HEK293 (cell line): ENCODE data around the gene KRT78.
"Not testable (repeated sequence)": the region's sequence is repeated elsewhere in the genome, so short reads cannot be mapped to it uniquely, and the experiment has no call there.

Source experiments
- CTCF ChIA-PET: fragments of 350-600 bp; formaldehyde crosslinking; extraction: SDS; loops from one replicate; lab custom pipeline; 2021; ENCODE audit warnings: antibody characterized with exemption; lab: Yijun Ruan, JAX
- POLR2A ChIA-PET: fragments of 300-600 bp; formaldehyde crosslinking; extraction: SDS; loops from one replicate; lab custom pipeline; 2020; ENCODE audit warnings: antibody characterized with exemption, inconsistent platforms; lab: Yijun Ruan, JAX
- H3K27ac ChIP-seq: fragments of 200-500 bp; sonication (Bioruptor generic); 2 replicates; pipeline ENCODE4 v1.5.1; 2014; ENCODE audit warnings: low read depth, low read length, control low read depth, inconsistent platforms; ENCODE audit errors: extremely low read depth
- H3K36me3 ChIP-seq, 2 experiments: fragments of 200-500 bp in 1 of 2; sonication (Bioruptor generic) in 1 of 2; 1 replicate in 1 of 2; 2 replicates in 1 of 2; pipeline ENCODE4 v1.5.1; 2014 to 2017; ENCODE audit warnings: inconsistent platforms in 2 of 2, low read length in 2 of 2; ENCODE audit not compliant: control insufficient read depth in 2 of 2, insufficient read depth in 1 of 2
- H3K4me1 ChIP-seq: fragments of 200-500 bp; sonication (Bioruptor generic); 2 replicates; pipeline ENCODE4 v1.5.1; 2014; ENCODE audit warnings: mild to moderate bottlenecking, low read length, inconsistent platforms; ENCODE audit not compliant: control insufficient read depth, insufficient read depth
- H3K4me3 ChIP-seq: 2 replicates; pipeline ENCODE4 v1.5.1; 2011; ENCODE audit warnings: low read depth, mild to moderate bottlenecking, control low read depth, low read length, moderate library complexity
- H3K9me3 ChIP-seq: fragments of 200-500 bp; sonication (Bioruptor generic); 2 replicates; pipeline ENCODE4 v1.5.1; 2014; ENCODE audit warnings: low read depth, low read length, inconsistent platforms; ENCODE audit not compliant: control insufficient read depth, insufficient read depth
- GLIS2 ChIP-seq: fragments of 450-650 bp; formaldehyde crosslinking; IDR thresholded peaks from 2 replicates; pipeline ENCODE4 v1.5.1; 2016; ENCODE audit warnings: missing biosample characterization, missing genetic modification characterization
- PRDM6 ChIP-seq: fragments of 450-650 bp; formaldehyde crosslinking; IDR thresholded peaks from 2 replicates; pipeline ENCODE4 v1.5.1; 2017; ENCODE audit warnings: missing biosample characterization, missing genetic modification characterization
- ZNF133 ChIP-seq: fragments of 450-650 bp; formaldehyde crosslinking; IDR thresholded peaks from 2 replicates; pipeline ENCODE4 v1.5.1; 2016; ENCODE audit warnings: missing biosample characterization, missing genetic modification characterization
- ZNF146 ChIP-seq: fragments of 450-650 bp; formaldehyde crosslinking; IDR thresholded peaks from 2 replicates; pipeline ENCODE4 v1.5.1; 2016; ENCODE audit warnings: missing biosample characterization, missing genetic modification characterization
- ZNF26 ChIP-seq: fragments of 450-650 bp; formaldehyde crosslinking; IDR thresholded peaks from 2 replicates; pipeline ENCODE4 v1.5.1; 2016; ENCODE audit warnings: missing biosample characterization, missing genetic modification characterization
- ZNF274 ChIP-seq, 2 experiments: fragments of 200-500 bp in 1 of 2; fragments of 450-650 bp in 1 of 2; sonication (Bioruptor generic) in 1 of 2; formaldehyde crosslinking in 1 of 2; IDR thresholded peaks; 2 replicates each; pipeline versions ENCODE4 v1.5.1 to v1.6.1; 2014 to 2016; ENCODE audit warnings: borderline replicate concordance in 1 of 2, inconsistent platforms in 1 of 2, low read length in 1 of 2, missing biosample characterization in 1 of 2, missing genetic modification characterization in 1 of 2
- ZNF280D ChIP-seq: fragments of 450-650 bp; formaldehyde crosslinking; IDR thresholded peaks from 2 replicates; pipeline ENCODE4 v1.5.1; 2016; ENCODE audit warnings: missing biosample characterization, missing genetic modification characterization
- ZNF580 ChIP-seq: fragments of 450-650 bp; formaldehyde crosslinking; IDR thresholded peaks from 2 replicates; pipeline ENCODE4 v1.5.1; 2016; ENCODE audit warnings: missing biosample characterization, missing genetic modification characterization
- ZNF621 ChIP-seq: fragments of 450-650 bp; formaldehyde crosslinking; IDR thresholded peaks from 2 replicates; pipeline ENCODE4 v1.5.1; 2017; ENCODE audit warnings: missing biosample characterization, missing genetic modification characterization
- ZNF768 ChIP-seq: fragments of 450-650 bp; formaldehyde crosslinking; IDR thresholded peaks from 2 replicates; pipeline ENCODE4 v1.5.1; 2018; ENCODE audit warnings: missing biosample characterization, mild to moderate bottlenecking, missing genetic modification characterization

The KRT78 gene

GRCh38 chr12:52856787-52857186 is 8.0 kb upstream of the KRT78 start:
- Histone ChIP-seq H3K4me1 (no peaks in the 10 kb centered on the region), H3K9me3 (no peaks in the 10 kb centered on the region), H3K4me3 (no peak overlapping the region), H3K27ac (no peak overlapping the region), H3K36me3 (no peaks in the 10 kb centered on the region)
- ChIA-PET CTCF (interaction anchor here (0.6 to 1.2 kb wide), 2 partner anchors 9 to 649 kb away, joined by 3 to 5 read pairs; no protein-coding TSS in a partner anchor), POLR2A (no interaction called here)
- no peak for TF ChIP-seq ZNF621
- TF ChIP-seq ZNF768 (tag by site-specific recombination): peak; percentile 51; the same call in 1 of the 2 replicates

GRCh38 chr12:52856077-52856476 is 7.3 kb upstream of the KRT78 start:
- TF ChIP-seq ZNF580 (tag by site-specific recombination) (peak; percentile 66; the same call in 1 of the 2 replicates), ZNF280D (peak; percentile 87; the same call in 1 of the 2 replicates), ZNF146 (tag by site-specific recombination) (peak; percentile 98)
- H3K27ac ChIP-seq, CTCF ChIA-PET, H3K4me3 ChIP-seq, POLR2A ChIA-PET, H3K36me3 ChIP-seq, H3K4me1 ChIP-seq, H3K9me3 ChIP-seq: not testable (repeated sequence)

GRCh38 chr12:52851787-52852186 is 3.0 kb upstream of the KRT78 start:
- Histone ChIP-seq H3K36me3 (no peaks in the 10 kb centered on the region), H3K4me3 (no peak overlapping the region), H3K4me1 (no peaks in the 10 kb centered on the region), H3K9me3 (no peaks in the 10 kb centered on the region), H3K27ac (no peak overlapping the region)
- ChIA-PET POLR2A (no interaction called here), CTCF (interaction anchor here (0.6 to 1.2 kb wide), 3 partner anchors 8 to 269 kb away, joined by 3 to 6 read pairs (median 4); no protein-coding TSS in a partner anchor)
- TF ChIP-seq ZNF133 (tag by site-specific recombination): peak; percentile 92
- no peak for TF ChIP-seq PRDM6 (tag by site-specific recombination)

- Histone ChIP-seq H3K36me3 (no peaks in the 10 kb centered on the region), H3K27ac (no peak overlapping the region), H3K4me3 (no peak overlapping the region), H3K9me3 (no peaks in the 10 kb centered on the region), H3K4me1 (no peaks in the 10 kb centered on the region)
- TF ChIP-seq ZNF274 (IDR thresholded peaks at IDR 0.05; ENCODE audit: low read length): no peak
- TF ChIP-seq ZNF274 (tag by site-specific recombination; IDR thresholded peaks at IDR 0.05; ENCODE audit: borderline replicate concordance): no peak
- TF ChIP-seq GLIS2 (tag by site-specific recombination): no peak
- TF ChIP-seq ZNF26 (tag by site-specific recombination): no peak
- ChIA-PET CTCF (no interaction called here), POLR2A (no interaction called here)
Observed at GRCh38 chr12:52850681-52851080, 1.9 kb upstream of the KRT78 start.
